GM19023 (cell line): ENCODE results near the gene ZBTB3.
"Not testable (repeated sequence)": the region's sequence is repeated elsewhere in the genome, so short reads cannot be mapped to it uniquely, and the experiment has no call there.

Experiments used
- ATAC-seq: cut with Tn5 transposase; IDR thresholded peaks from one replicate; pipeline ENCODE4 v1.9.1; 2021; ENCODE audit warnings: mild to moderate bottlenecking, moderate library complexity; ENCODE audit not compliant: unreplicated experiment

ZBTB3 gene

DNA sequence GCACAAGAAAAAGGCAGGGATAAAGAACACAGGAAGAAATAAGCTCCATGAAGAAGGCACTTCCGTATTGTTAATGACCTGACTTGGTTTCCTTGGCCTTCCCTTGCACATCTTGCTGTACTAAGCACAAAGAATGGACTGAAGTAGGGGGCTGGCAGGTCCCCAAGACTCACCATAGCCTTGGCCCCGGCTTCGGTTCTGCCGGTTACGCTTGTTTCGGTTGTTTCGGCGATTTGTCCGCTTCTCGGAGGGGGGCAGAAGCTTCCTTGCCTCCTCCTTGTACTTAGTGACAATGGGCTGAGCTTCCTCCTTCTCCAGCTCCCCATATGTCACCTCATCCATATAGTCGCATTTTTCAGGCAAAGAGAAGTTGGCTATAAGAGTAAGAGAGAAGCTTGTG, 37.1 kb downstream of the ZBTB3 start:
- no peak for ATAC-seq

DNA sequence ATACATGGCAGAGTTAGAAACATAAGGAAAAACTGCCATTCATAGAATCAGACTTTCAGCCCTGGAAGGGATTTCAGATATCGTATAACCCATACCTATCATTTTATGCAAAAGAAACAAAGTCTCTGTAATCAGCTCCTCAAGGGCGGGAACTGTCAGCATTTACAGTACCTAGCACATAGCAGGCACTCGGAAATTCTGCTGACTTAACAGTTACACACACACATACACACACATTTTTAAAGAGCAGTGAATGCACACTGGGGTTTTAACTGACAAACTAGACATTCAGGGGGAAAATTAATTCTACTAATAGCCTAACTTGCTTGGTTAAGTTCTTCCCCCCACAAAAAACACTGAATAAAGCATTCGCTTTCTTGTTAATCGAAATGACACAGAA, 37.8 kb downstream of the ZBTB3 start:
- no peak for ATAC-seq

DNA sequence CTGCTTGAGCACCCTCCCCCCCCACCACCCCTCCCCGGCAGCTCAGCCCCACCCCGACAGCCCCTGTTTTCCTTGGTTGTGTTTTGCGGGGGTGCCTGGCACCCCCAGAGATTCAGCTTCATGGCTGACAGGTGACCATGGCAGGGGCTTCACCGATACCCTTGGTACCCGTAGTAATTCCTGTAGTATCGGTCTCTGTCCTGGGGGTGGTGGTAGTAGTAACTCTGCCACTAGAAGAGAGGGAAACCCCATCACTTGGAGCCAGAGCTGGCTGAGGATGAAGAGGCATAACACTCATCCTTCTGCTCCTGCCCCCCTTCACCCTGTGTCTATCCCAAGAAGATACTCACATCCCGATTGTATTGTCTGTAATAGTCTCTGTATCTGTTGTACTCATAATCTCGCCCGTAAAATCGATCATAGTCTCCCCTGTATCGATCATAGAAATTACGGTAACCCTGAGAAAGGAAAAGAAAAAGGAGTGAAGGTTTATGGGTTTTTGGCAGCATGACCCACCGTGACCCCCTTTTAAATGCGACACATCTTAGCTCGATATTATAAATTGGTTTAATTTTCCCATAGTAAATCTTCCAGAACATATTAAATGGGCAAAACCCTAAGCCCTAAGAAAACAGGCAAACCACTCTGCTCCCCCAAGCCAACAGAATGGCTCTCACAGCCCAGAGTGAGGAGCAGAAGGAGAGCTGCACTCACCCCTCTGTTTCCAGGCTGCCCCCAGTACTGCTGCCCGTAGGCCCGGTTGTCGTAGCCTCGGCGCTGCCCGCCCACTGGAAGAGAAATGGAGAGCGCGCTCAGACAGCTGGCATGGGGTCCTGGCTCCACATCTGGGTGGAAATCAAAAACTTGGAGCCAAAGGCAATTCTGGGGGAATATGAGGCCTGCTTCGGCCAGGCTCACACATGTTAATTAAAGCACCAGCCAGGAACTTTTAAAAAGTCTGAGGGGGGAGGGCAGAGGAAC, 38.5 kb downstream of the ZBTB3 start:
- ATAC-seq, result no peak

DNA sequence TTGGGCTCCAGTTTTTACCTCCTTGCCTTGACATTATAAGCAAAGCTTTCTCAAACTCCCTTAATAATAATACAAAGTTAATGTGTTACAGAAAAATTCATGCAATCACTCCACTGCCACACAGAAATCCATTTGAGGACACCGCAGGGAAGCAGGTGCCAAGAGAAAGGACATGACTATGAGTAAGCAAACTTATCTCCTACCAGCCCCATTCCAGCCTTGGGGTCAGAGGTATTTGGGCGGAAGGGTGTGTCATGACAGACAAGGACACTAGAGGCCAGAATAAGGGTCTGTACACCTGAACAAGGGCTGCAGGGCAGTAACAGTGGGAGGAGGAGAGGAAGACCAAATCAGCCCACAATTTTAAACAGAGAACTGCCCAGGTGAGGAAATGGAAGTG, 40.6 kb downstream of the ZBTB3 start:
- ATAC-seq, result no peak

DNA sequence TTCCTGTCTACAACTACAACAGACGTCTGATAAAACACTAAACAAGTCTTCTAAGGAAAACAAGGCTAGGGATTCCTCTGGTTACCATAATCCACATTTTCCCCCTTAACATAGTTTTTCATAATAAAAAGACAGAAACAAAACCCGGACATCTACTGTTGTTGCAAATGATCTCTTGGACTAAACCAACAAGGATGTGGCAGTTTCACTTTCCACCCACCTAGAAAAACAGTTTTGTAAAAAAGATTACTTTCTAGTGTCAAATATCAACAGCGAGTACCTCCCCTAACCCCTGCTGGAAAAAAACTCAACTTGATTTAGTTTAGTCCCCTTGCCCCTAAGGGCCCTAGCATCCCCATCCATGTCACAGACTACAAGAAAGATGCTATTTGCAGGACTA, 41.1 kb downstream of the ZBTB3 start:
- ATAC-seq, result no peak

DNA sequence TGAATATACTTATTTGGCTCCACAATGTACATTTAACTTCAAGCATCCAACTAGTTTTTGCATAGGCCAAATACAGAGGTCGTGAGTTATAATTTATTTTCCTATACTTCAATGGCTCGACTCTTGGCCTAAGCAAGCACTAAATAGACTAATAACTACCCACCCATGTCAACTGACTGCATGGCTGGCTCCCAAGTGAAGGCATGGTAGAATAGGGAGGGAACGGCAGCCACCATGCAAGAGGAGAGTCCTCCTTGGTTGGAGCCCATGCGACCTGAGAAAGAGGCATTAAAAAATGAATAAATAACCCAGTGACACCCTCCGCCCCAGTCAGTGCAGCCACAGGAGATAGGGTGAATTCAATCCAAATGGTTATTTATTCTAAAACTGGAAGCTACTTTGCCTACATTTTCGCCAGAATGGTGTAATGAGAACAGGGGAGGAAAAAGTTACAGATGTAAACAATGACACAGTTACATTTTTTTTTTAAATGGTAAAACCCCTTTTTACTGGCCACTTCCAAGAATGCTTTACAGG, 41.6 kb downstream of the ZBTB3 start:
- ATAC-seq, result no peak

DNA sequence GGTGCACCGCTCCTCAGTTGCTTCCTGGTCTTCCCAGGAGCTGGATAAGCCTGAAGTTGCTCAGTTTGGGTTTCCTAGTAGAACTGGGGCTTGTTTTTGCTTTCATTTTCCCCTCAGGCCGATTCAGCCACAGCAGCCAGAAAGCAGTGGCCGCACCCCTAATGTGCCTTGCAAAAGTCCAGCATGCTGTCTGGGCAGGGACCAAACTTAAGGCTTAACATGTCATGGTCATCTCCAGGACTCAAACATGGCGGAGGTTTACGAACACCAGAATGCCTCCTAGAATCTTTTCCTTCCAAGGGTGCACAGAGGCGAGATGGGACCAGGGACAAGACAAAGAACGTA, 44.0 kb downstream of the ZBTB3 start:
- ATAC-seq, result no peak

DNA sequence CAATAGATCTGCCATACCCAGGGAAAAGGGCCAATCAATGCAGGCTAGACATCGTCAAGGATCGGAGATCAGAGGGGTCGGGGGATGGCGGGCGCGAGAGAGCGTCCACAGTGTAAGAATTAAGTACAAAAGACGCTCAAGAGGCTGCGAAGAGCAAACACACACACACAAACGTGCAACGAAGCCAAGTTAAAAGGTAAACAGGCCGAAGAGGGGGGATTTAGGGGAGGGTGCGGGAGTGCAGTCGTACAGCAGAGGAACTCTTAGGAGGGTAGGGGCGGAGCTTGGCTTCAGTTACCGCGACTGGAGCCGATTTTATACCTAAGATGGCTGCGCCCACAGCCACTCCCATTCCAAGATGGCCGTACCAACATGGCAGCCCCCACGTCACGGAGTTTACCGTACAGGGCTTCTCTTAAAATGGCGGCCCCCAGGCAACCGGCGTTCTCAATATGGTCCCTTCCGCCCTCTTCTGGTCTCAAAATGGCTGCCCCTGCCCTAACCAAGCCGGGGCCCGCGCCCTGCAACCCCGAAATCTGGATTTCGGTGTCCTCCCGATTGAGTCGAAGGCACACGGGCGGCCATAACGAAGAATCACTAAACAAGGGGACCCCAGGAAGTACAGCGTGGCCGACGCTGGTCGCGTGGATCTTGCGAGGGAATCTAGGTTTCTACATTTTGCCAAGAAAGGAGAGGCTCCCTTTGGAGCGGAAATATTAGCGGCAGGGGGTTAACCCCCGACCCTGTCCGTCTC, 44.5 kb downstream of the ZBTB3 start:
- peak; percentile 74 for ATAC-seq

DNA sequence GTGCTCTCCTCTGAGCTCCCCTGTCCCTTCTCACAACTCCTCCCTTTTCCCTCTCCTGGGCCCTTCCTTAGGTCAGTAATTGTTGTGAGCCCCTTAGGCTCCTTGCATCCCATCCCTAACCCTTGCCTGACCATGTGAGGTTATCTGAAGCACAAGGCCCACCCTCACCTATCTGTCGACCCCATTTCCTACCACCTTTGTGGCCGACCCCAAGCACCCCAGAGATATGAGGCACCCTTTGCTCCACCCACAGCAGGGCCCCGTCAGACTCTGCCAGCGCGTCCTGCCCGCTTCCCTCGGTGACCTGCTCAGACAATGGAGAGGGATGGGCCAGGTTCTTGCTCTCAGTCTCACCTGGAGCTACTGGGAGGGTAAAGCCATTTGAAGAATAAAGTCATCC, 45.2 kb downstream of the ZBTB3 start:
- ATAC-seq, result no peak

DNA sequence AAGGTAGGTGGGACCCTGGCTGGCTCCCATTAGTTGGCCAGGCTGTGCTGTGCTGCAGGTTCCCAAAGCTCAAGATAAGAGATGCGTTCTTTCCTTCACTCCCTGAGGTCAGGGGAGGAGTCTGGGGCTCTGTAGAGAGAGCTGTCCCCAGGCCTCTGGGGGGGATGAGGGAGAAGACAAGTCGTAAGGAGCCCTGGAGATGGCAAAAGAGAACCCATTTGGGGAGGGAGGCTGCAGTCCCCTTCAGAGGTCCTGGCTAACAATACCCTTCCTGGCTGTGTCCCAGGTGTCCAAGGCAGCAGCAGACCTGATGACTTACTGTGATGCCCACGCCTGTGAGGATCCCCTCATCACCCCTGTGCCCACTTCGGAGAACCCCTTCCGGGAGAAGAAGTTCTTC, 45.6 kb downstream of the ZBTB3 start:
- ATAC-seq, result no peak

DNA sequence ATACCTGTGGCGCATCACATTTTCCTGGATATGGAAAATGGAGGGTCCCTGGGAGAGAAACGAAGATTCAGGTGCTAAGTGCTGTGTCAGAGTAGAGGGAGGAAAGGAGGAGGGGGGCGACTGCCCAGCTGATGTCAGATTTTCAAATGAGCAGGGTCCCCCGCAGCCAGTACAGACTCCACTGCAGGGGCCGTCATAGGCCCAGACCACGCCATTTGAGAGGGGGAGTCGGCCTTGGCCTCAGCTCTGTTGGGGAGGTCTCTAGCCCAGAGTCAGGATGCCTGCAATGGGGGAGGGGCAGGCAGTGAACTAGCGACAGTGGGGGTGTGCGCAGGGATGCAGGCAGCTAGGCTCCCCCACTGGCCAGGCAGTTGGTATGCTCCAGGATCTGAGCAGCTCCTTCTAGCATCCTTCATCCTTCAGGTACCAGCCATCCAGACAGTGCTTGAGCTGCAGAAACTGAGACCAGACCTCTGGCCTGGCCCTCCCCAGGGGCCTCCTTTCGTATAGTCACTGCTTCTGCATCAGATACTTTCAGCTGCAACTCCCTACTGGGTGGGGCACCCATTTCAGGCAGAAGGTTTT, 46.6 kb downstream of the ZBTB3 start, which contains the start of the genes BSCL2 and GNG3:
Gene BSCL2, minus strand, starts transcription at position 148 of the 585 bp plus-strand sequence. CDS start 229 bp downstream, outside the sequence.
Gene GNG3, plus strand, starts transcription at position 400 of the 585 bp plus-strand sequence. CDS start 620 bp downstream, outside the sequence.
- ATAC-seq, result no peak

DNA sequence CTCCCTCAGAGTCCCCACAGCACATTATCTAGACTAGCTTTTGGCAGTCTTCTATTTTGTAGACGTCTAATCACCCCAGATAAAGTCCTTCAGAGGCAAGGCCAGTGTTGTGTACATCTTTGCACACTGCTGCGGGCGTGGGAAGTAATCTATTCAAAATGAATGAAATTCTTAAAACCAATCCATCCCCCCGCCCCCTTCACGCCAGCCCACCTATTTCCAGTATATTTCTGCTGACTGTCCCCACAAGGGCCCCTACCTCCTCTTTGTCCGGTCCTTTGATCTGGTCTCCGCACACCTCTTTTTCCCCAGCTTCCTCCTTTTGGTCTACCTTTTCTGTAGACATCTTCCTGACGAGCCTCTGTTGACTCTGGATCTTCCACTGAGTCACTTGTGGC, 47.1 kb downstream of the ZBTB3 start:
- ATAC-seq, result no peak

DNA sequence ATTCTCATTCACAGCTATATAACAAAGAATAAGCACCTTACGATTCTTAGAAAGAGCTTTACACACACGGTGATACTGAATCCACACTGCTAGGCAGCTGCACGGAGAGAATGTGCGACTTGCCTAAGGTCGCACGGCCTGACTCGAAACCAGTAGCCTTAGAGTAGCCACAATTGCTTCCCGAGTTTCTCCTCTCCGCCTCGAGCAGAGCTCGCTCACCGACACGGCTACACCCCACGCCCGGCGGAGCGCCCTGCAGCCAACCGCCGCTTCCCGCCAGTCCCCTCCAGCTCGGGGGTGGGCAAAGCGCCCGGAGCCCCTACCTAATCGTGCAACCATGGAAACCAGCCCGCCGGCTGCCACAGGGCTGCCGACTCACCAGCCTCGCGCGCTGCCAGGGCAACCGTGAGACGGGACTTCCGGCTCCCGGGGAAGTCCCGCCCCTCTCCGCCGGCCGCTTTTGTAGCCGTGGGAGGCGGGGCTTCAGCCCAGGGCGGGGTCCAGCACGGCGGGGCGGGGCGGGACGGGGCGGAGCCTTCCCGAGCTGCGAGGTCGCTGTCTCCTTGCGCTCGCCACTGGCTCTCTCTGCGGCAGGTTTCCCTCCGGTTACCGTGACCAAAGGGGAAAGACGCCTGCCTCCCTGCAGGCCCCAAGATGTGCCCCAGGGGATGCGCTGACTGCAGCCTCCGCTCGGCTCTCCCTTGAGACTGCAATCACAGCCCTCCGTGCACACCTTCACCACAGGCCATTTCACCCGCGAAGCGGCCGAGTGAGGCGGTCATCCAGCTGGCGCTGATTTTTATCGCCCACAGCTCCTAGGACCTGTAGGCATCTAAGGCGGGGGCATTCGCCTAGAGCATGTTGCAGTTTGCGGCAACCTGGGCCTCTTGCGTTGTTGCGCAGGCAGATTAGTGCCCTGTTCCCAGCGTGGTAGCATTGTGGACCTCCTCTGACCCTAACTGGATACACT, 47.8 kb downstream of the ZBTB3 start:
- peak; percentile 55 for ATAC-seq

DNA sequence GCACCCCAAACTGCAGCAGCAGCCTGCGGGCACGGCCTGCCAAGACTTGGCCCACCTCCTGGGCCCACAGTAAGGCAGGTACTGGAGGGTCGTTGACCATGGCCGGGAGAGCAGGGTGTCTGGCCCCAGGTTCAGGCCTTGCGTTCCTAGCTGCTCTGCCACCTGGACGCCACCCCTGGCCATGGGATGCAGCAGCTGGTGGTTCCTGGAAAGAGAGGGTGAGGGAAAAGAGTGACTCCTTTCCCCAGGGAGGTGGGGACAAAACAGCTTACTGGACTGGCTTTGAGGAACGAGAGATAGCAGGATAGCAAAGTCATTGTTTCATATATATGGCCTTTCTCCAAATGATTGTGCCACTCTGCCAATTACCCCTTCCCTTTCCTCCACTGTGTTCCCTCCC, 48.5 kb downstream of the ZBTB3 start:
- ATAC-seq, result no peak

DNA sequence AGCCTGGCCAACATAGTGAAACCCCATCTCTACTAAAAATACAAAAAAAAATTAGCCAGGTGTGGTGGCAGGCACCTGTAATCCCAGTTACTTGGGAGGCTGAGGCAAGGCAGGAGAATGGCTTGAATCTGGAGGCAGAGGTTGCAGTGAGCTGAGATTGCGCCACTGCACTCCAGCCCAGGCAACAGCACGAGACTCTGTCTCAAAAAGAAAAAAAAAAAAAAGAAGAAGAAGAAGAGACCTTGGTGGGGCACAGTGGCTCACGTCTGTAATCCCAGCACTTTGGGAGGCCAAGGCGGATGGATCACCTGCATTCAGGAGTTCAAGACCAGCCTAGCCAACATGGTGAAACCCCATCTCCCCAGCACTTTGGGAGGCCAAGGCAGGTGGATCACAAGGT, 50.0 kb downstream of the ZBTB3 start:
- not testable (repeated sequence) for ATAC-seq

DNA sequence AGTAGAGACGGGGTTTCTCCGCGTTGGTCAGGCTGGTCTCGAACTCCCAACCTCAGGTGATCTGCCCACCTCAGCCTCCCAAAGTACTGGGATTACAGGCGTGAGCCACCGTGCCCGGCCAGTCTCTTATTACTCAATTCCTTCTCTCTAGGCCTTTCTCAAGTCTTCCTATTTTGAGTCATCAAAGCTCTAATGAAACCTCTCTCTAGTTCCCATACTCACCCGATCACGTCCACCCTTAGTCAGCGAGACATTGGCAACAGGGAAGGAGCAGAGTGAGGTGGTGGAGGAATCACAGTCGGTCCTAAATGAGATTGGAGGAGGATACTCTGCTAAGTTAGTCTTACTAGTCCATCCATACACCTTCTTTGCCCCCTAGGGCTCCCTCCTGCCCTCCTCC, 51.7 kb downstream of the ZBTB3 start:
- ATAC-seq, result no peak
